ENCODE results near the gene GALR1. TPM values are rescaled to one million over a fixed set of nuclear protein-coding genes. Genes with fewer than 3 reads are reported as not detected.

GALR1 gene
- total RNA-seq, 1 donor from 2014 or later, result not detected

DNA sequence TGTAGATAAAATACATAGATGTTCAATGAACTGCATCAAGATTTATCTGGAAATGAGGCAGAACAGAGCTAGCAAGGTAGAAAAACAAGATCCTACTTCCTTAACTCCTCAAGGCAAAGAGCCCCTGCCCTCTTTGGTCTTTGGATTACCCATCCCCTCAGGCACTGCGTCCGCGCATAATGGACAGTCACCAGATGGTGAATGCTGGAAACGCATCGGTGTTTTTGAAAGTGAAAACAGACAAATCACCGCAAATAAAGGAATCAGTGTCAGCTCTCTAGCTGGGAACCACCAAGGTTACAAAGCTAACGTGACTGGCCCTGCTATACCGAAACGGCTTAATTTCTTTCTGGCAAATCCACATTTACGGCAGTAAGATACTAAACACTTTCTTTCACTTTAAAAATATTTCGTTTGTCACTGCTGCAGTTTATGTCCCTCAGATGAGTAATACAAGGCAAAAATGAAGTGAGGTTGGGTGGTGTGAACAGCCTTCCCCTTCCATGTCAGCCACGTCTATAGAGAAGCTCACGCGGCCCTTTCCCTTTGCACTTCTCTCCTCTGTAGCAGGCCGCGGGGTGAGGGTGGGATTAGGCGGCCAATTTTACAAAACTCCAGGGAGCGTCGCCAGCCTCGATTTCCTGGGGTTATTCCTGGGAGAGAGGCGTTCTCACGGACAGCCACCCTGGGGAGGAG is 627 bp upstream of the GALR1 start:
- peaks cover 2% of the 10 kb centered on the region for H3K36me3 Mint-ChIP-seq (ENCODE audit: unreplicated experiment)
- H3K4me1 Mint-ChIP-seq (ENCODE audit: unreplicated experiment), result peaks cover 11% of the 10 kb centered on the region
- H3K27me3 Mint-ChIP-seq (ENCODE audit: unreplicated experiment), result peaks cover 70% of the 10 kb centered on the region
- H3K9me3 Mint-ChIP-seq (ENCODE audit: unreplicated experiment), result peaks cover 15% of the 10 kb centered on the region
- peak overlapping the region; percentile 74 for H3K4me3 Mint-ChIP-seq (ENCODE audit: unreplicated experiment)
- H3K27ac Mint-ChIP-seq (ENCODE audit: unreplicated experiment), result no peak overlapping the region
- no peak for DNase-seq (ENCODE audit: extremely low spot score, unreplicated experiment)
- TF ChIP-seq, protein P1, sequence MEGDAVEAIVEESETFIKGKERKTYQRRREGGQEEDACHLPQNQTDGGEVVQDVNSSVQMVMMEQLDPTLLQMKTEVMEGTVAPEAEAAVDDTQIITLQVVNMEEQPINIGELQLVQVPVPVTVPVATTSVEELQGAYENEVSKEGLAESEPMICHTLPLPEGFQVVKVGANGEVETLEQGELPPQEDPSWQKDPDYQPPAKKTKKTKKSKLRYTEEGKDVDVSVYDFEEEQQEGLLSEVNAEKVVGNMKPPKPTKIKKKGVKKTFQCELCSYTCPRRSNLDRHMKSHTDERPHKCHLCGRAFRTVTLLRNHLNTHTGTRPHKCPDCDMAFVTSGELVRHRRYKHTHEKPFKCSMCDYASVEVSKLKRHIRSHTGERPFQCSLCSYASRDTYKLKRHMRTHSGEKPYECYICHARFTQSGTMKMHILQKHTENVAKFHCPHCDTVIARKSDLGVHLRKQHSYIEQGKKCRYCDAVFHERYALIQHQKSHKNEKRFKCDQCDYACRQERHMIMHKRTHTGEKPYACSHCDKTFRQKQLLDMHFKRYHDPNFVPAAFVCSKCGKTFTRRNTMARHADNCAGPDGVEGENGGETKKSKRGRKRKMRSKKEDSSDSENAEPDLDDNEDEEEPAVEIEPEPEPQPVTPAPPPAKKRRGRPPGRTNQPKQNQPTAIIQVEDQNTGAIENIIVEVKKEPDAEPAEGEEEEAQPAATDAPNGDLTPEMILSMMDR (IDR thresholded peaks at IDR 0.05), result no peak

DNA sequence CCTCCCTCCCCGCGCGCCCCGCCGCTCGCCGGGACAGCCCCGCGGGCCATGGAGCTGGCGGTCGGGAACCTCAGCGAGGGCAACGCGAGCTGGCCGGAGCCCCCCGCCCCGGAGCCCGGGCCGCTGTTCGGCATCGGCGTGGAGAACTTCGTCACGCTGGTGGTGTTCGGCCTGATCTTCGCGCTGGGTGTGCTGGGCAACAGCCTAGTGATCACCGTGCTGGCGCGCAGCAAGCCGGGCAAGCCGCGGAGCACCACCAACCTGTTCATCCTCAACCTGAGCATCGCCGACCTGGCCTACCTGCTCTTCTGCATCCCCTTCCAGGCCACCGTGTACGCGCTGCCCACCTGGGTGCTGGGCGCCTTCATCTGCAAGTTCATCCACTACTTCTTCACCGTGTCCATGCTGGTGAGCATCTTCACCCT is 865 bp downstream of the GALR1 start:
- Mint-ChIP-seq H3K9me3 (ENCODE audit: unreplicated experiment) (peaks cover 15% of the 10 kb centered on the region), H3K4me1 (ENCODE audit: unreplicated experiment) (peaks cover 11% of the 10 kb centered on the region), H3K4me3 (ENCODE audit: unreplicated experiment) (peak overlapping the region; percentile 52), H3K27ac (ENCODE audit: unreplicated experiment) (no peak overlapping the region), H3K27me3 (ENCODE audit: unreplicated experiment) (peaks cover 75% of the 10 kb centered on the region), H3K36me3 (ENCODE audit: unreplicated experiment) (peaks cover 2% of the 10 kb centered on the region)
- DNase-seq (ENCODE audit: extremely low spot score, unreplicated experiment), result no peak
- TF ChIP-seq, protein P1 (IDR thresholded peaks at IDR 0.05), result no peak

DNA sequence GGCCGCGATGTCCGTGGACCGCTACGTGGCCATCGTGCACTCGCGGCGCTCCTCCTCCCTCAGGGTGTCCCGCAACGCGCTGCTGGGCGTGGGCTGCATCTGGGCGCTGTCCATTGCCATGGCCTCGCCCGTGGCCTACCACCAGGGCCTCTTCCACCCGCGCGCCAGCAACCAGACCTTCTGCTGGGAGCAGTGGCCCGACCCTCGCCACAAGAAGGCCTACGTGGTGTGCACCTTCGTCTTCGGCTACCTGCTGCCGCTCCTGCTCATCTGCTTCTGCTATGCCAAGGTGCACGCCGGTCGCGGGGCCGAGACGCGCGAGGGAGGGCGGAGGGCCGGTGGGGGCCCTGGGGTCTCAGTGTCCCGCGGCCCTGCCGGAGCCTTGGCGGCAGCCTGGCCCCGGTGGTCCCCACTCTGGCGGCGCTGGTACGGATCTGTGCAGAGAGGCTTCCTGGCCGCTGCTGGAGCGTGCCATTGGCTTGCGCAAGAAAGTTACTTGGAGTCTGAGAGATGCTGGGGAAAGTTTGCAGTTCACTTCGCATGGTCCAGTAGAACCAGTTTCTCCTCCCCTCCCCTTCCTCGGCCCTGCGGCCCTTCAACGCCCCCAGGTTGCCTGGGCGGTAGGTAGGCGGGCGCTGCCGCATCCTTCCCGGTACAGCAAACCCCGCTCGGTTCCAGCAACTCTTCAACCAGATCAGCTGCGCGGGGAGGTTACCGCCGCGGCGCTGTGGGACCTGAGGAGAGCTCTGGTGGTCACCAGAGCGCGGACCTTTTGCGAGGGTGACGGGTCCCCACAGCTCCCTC is 1.5 kb downstream of the GALR1 start:
- Mint-ChIP-seq H3K4me3 (ENCODE audit: unreplicated experiment) (peak overlapping the region; percentile 52), H3K36me3 (ENCODE audit: unreplicated experiment) (peaks cover 2% of the 10 kb centered on the region), H3K9me3 (ENCODE audit: unreplicated experiment) (peaks cover 15% of the 10 kb centered on the region), H3K27ac (ENCODE audit: unreplicated experiment) (no peak overlapping the region), H3K27me3 (ENCODE audit: unreplicated experiment) (peaks cover 72% of the 10 kb centered on the region), H3K4me1 (ENCODE audit: unreplicated experiment) (peaks cover 11% of the 10 kb centered on the region)
- TF ChIP-seq, protein P1 (IDR thresholded peaks at IDR 0.05), result no peak
- DNase-seq (ENCODE audit: extremely low spot score, unreplicated experiment), result no peak

DNA sequence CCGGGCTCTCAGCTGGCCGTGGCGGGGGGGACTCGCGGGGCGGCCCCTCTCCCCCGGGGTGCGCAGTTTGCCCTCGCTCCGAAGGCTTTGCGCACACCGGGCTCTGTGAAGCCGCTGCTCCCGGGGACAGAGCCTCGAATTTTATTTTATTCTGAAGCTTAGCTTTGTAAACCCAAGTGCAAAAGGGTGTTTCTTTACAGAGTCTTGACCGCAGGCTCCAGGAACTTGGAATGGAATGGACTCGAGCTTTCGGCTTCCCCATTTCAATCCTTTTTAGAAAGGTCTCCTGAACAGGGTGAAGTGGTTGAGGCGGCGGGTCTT is 2.0 kb downstream of the GALR1 start:
- Mint-ChIP-seq H3K9me3 (ENCODE audit: unreplicated experiment) (peaks cover 12% of the 10 kb centered on the region), H3K4me1 (ENCODE audit: unreplicated experiment) (peaks cover 11% of the 10 kb centered on the region), H3K27me3 (ENCODE audit: unreplicated experiment) (peaks cover 73% of the 10 kb centered on the region), H3K4me3 (ENCODE audit: unreplicated experiment) (no peak overlapping the region), H3K27ac (ENCODE audit: unreplicated experiment) (no peak overlapping the region), H3K36me3 (ENCODE audit: unreplicated experiment) (peaks cover 2% of the 10 kb centered on the region)
- TF ChIP-seq, protein P1 (IDR thresholded peaks at IDR 0.05), result no peak
- no peak for DNase-seq (ENCODE audit: extremely low spot score, unreplicated experiment)

DNA sequence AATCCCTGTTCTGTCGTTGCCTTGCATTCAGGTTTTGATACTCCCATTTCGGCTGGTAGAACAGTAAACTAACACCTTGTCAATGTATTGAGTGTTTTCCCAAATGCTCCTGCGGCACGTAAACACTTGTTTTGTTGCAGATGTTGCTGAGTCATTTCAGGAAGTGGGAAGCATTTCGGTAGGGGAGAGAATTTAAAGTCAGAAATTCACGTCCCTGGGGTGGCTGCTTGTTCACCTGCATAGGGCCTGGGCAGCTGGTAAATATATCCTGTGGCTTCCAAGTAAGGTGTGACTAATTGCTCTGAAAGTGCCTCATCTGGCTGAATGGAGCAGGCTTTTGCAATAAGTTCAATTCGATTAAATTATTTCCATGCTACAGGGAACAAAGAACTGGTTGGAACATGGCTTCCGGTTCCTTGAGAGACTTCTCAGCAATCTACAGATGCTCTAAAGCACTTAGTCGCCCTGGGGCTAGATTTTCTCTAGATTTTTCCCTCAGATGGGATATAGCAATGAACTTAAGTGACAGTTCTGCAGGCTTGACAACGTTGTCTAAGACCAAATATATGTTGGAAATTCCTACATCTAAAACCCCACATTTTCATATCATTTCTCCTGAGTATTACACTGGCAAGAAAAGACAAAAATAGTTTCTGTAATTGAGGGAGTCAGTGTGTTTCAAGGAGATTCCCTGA is 5.2 kb downstream of the GALR1 start:
- H3K9me3 Mint-ChIP-seq (ENCODE audit: unreplicated experiment), result no peaks in the 10 kb centered on the region
- no peak overlapping the region for H3K4me3 Mint-ChIP-seq (ENCODE audit: unreplicated experiment)
- peaks cover 2% of the 10 kb centered on the region for H3K4me1 Mint-ChIP-seq (ENCODE audit: unreplicated experiment)
- TF ChIP-seq, protein P1 (IDR thresholded peaks at IDR 0.05), result no peak
- no peaks in the 10 kb centered on the region for H3K36me3 Mint-ChIP-seq (ENCODE audit: unreplicated experiment)
- H3K27ac Mint-ChIP-seq (ENCODE audit: unreplicated experiment), result no peak overlapping the region
- no peak for DNase-seq (ENCODE audit: extremely low spot score, unreplicated experiment)
- H3K27me3 Mint-ChIP-seq (ENCODE audit: unreplicated experiment), result peaks cover 57% of the 10 kb centered on the region

All from osteocyte (in vitro differentiated cells).